HG02588 (cell line): ENCODE results near the gene NCAPG.
"Not testable (repeated sequence)": the region's sequence is repeated elsewhere in the genome, so short reads cannot be mapped to it uniquely, and the experiment has no call there.

ENCODE experiments used
- ATAC-seq: cut with Tn5 transposase; IDR thresholded peaks from one replicate; pipeline ENCODE4 v1.9.1; 2021; ENCODE audit warnings: mild to moderate bottlenecking, moderate library complexity; ENCODE audit not compliant: unreplicated experiment

NCAPG gene

GRCh38 chr4:17787315-17787714 lies 23.5 kb upstream of the NCAPG start:
- no peak for ATAC-seq

- no peak for ATAC-seq
Observed at GRCh38 chr4:17788956-17789355, 21.8 kb upstream of the NCAPG start.

- ATAC-seq, result no peak
Observed at GRCh38 chr4:17794730-17795129, 16.0 kb upstream of the NCAPG start.

- no peak for ATAC-seq
Observed at GRCh38 chr4:17797808-17798207, 13.0 kb upstream of the NCAPG start.

- no peak for ATAC-seq
Observed at GRCh38 chr4:17805580-17806155, 5.1 kb upstream of the NCAPG start.

- no peak for ATAC-seq
Observed at GRCh38 chr4:17807446-17807845, 3.3 kb upstream of the NCAPG start.

- no peak for ATAC-seq
Observed at GRCh38 chr4:17809667-17810066, 1.1 kb upstream of the NCAPG start.

- peak; percentile 28 for ATAC-seq
Observed at GRCh38 chr4:17811078-17811603, 362 bp downstream of the NCAPG start.

GRCh38 chr4:17812125-17812524 lies 1.3 kb downstream of the NCAPG start:
- no peak for ATAC-seq

- no peak for ATAC-seq
Observed at GRCh38 chr4:17812801-17813200, 2.0 kb downstream of the NCAPG start.

GRCh38 chr4:17814140-17814539 lies 3.4 kb downstream of the NCAPG start:
- ATAC-seq, result no peak

GRCh38 chr4:17816142-17816541 lies 5.4 kb downstream of the NCAPG start:
- no peak for ATAC-seq

GRCh38 chr4:17817027-17817426 lies 6.2 kb downstream of the NCAPG start:
- ATAC-seq, result peak; percentile 75

GRCh38 chr4:17823871-17824669 lies 13.3 kb downstream of the NCAPG start:
- no peak for ATAC-seq

- no peak for ATAC-seq
Observed at GRCh38 chr4:17846266-17846665, 35.5 kb downstream of the NCAPG start.

GRCh38 chr4:17850295-17850694 lies 39.5 kb downstream of the NCAPG start:
- ATAC-seq, result not testable (repeated sequence)

GRCh38 chr4:17851959-17852358 lies 41.2 kb downstream of the NCAPG start:
- ATAC-seq, result no peak

GRCh38 chr4:17854036-17854435 lies 43.3 kb downstream of the NCAPG start:
- ATAC-seq, result no peak

GRCh38 chr4:17859793-17860406 lies 49.1 kb downstream of the NCAPG start:
- no peak for ATAC-seq

GRCh38 chr4:17861906-17862305 lies 51.1 kb downstream of the NCAPG start:
- ATAC-seq, result not testable (repeated sequence)

GRCh38 chr4:17865866-17866363 lies 55.1 kb downstream of the NCAPG start:
- no peak for ATAC-seq

- ATAC-seq, result no peak
Observed at GRCh38 chr4:17866810-17867209, 56.0 kb downstream of the NCAPG start.
